GM12864 (cell line): ENCODE results near the gene COL25A1.

Experiments used
- DNase-seq: peaks from one replicate; pipeline ENCODE4 v3.0.0-alpha.2; 2011; ENCODE audit warnings: low read depth
- H3K4me3 ChIP-seq: 2 replicates; pipeline ENCODE4 v1.5.1; 2011; ENCODE audit warnings: mild to moderate bottlenecking, low read depth, low read length, control low read depth
- TF ChIP-seq, protein P1 (sequence below): IDR thresholded peaks from 2 replicates; pipeline ENCODE4 v1.5.1; 2011; ENCODE audit warnings: low read depth, mild to moderate bottlenecking, moderate library complexity, low read length, control low read depth, inconsistent platforms; ENCODE audit errors: missing control alignments

COL25A1 gene

DNA sequence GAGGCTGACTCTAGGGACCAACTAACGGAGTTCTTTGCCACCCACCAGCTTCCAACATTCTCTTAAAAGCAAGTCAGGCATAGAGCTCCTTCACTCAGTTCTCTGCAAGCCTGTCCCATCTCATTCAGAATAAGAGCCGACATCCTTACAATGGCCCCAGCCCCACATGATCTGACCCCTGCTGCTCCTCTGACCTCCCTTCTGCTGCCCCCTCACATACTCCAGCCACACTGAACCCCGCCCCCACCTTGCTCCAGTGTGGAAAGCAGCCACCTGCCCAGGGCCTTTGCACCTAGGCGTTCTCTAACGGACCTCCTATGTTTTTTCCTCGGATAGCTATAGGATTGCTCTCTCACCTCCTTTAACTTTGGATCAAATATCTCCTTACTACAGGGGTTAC, 396.5 kb downstream of the COL25A1 start:
- DNase-seq, result no peak
- TF ChIP-seq, protein P1, sequence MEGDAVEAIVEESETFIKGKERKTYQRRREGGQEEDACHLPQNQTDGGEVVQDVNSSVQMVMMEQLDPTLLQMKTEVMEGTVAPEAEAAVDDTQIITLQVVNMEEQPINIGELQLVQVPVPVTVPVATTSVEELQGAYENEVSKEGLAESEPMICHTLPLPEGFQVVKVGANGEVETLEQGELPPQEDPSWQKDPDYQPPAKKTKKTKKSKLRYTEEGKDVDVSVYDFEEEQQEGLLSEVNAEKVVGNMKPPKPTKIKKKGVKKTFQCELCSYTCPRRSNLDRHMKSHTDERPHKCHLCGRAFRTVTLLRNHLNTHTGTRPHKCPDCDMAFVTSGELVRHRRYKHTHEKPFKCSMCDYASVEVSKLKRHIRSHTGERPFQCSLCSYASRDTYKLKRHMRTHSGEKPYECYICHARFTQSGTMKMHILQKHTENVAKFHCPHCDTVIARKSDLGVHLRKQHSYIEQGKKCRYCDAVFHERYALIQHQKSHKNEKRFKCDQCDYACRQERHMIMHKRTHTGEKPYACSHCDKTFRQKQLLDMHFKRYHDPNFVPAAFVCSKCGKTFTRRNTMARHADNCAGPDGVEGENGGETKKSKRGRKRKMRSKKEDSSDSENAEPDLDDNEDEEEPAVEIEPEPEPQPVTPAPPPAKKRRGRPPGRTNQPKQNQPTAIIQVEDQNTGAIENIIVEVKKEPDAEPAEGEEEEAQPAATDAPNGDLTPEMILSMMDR, result no peak
- no peak overlapping the region for H3K4me3 ChIP-seq

DNA sequence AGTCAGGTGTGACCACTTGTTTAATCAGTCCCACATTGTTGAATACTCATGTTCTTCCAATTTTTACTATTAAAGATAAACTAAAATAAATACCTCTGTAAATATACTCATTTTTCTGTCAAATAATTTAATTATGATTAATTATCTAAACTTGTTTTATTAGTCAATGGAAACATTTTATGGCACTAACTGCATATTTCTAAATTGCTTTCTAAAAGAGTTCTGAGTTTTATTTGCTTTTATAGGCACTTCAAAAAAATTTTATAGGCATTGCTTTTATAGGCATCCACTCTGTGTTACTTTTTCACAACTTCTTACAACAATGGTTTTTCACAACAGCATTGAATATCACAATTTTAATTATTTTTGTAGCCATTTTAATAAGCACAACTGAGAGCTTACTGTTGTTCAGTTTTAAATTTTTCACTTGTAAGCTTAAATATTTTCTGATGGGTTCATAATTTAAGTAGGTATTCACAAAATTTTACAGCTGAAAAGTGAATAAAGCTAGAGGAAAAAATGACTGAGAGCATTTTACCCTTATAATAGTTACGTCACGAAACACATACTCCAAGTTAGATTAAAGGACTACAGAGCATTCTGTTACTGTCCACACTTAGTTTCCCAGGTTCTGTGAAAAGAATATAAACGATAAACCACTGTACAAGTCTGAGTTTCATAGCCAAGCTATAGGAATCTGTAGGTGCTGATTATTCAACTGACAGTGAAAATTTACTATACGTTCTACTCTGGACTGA, 398.8 kb downstream of the COL25A1 start:
- TF ChIP-seq, protein P1, result no peak
- no peak for DNase-seq
- H3K4me3 ChIP-seq, result no peak overlapping the region

DNA sequence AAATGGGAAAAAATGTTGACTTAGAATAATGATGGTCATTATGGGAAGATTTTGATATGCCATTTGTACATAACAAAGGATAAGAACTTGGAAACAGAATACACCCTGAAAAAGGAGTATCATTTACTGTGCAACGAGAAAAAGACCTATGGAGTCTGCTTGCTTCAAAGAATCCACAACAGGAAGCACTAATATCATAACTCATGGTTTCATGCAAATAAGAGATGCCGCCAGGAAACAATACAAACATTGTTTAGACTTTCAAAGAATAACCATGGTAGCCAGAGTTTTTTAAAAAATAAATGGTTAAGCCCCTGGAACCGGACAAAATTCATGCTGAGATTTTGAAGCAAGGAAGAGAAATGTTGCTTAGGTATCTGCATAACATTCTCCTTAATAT, 399.7 kb downstream of the COL25A1 start:
- TF ChIP-seq, protein P1, result no peak
- DNase-seq, result no peak

DNA sequence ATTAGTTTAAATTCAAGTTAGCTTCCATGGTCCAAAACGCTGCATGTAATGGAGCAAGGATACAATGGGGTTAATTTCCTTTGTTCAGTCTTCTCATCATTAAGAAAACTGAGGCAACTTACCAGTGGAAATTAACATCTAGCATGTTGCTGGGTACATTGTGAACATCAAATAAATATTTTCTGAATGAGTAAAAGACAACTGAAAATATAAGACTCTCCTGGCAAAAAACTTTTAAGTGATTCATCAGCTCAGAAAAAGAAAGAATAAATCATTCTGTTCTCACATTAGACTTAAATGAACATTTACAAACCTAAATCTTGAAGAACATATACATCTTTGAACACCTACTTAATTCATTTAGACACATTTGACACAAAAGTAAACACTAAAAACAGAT, 401.2 kb downstream of the COL25A1 start:
- H3K4me3 ChIP-seq, result no peak overlapping the region
- TF ChIP-seq, protein P1, result no peak
- no peak for DNase-seq

More for the DNA sequence above, 399.7 kb downstream of the COL25A1 start:
- H3K4me3 ChIP-seq, result no peak overlapping the region

DNA sequence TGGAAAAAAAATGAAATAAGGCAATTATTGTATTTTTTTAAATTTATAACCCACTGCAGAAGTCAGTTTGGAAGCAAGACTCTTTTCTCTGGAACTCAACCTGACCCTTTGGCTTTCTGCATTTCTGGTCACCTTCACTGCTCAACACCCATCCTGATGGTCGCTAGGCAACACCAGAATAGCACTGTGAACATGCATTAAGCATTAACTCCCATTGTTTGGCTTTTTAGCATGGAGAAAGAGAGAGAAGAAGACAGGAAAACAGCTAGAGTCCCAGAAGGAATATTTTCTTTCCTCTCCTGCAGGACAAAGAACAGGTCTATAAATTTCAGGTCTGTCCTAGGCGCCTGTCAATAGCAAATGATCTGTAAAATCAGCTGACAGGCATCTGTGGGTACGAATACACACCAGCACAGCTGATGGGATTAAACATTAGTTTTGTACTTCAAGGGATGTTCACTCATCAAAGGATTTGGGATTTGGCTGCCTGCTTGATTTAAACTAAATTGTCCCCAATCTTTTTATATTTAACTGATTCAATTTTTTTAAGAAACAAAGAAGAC, 402.4 kb downstream of the COL25A1 start:
- no peak for DNase-seq
- TF ChIP-seq, protein P1, result no peak
- no peak overlapping the region for H3K4me3 ChIP-seq

DNA sequence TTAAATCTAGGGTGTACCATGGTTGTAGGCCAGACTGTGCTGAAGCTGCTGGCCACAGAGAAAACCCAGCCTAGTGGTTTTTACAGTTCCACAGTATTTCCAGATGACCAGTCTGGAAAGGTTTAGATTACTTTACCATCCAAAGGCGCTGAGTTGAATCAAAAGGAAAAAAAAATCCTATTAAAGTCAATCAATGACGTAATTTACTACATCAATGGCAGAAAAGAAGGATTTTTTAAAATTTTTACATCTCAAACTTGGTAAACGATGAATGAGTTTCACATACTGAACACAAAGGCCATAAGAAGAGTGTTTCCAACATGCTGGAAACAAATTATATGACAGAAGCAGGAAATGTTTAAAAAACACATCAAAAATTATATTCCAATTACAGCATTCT, 409.0 kb downstream of the COL25A1 start:
- no peak for DNase-seq
- no peak overlapping the region for H3K4me3 ChIP-seq
- TF ChIP-seq, protein P1, result no peak
